Measurements from ENCODE around the gene EPHA2. TPM values are rescaled to one million over a fixed set of nuclear protein-coding genes. Genes with fewer than 3 reads are reported as not detected.

Gene EPHA2
- total and polyA plus RNA-seq, 12 donors: 7.8 to 25.1 (median 11.3) TPM

GRCh38 chr1:16112596-16113555 lies 43.0 kb downstream of the EPHA2 start:
- 64 to 68% methylated on average over 14 of the region's 14 CpGs for WGBS, 2 donors
- TF ChIP-seq CTCF (IDR thresholded peaks at IDR 0.05): no peak
- peak in 4 of 8 donors; percentile 8 to 34 (median 24) for ATAC-seq
- Histone ChIP-seq H3K4me1 (peaks cover 0 to 26% (median 13%) of the 10 kb centered on the region in 9 donors), H3K9me3 (peaks cover 0 to 10% (median 0%) of the 10 kb centered on the region in 11 donors), H3K36me3 (no peaks in the 10 kb centered on the region), H3K27ac (no peak overlapping the region), H3K27me3 (no peaks in the 10 kb centered on the region), H3K4me3 (no peak overlapping the region)
- no peak for DNase-seq
- intact Hi-C loops (cut with DNase I): no loop called here

GRCh38 chr1:16111771-16112595 lies 43.9 kb downstream of the EPHA2 start:
- Histone ChIP-seq H3K4me3 (no peak overlapping the region), H3K9me3 (peaks cover 0 to 16% (median 0%) of the 10 kb centered on the region in 11 donors), H3K27ac (peak overlapping the region in 2 of 10 donors; percentile 4 to 19), H3K36me3 (no peaks in the 10 kb centered on the region), H3K4me1 (peaks cover 0 to 26% (median 13%) of the 10 kb centered on the region in 9 donors), H3K27me3 (no peaks in the 10 kb centered on the region)
- intact Hi-C loops (cut with DNase I): no loop called here
- no peak for TF ChIP-seq CTCF (IDR thresholded peaks at IDR 0.05)
- WGBS, 2 donors: 67 to 76% methylated on average over 15 of the region's 15 CpGs
- peak in 1 of 2 donors; percentile 63 for DNase-seq
- peak; percentile 53 to 85 (median 76) for ATAC-seq

- ATAC-seq: no peak
- H3K4me3 ChIP-seq: no peak overlapping the region
- peaks cover 0 to 34% (median 13%) of the 10 kb centered on the region in 9 donors for H3K4me1 ChIP-seq
- intact Hi-C loops (cut with DNase I): no loop called here
- 94 to 96% methylated on average over 6 to 7 of the region's 7 CpGs for WGBS, 2 donors
- DNase-seq: no peak
- H3K36me3 ChIP-seq: no peaks in the 10 kb centered on the region
- no peak for TF ChIP-seq CTCF (IDR thresholded peaks at IDR 0.05)
- peaks cover 0 to 16% (median 0%) of the 10 kb centered on the region in 11 donors for H3K9me3 ChIP-seq
- no peaks in the 10 kb centered on the region for H3K27me3 ChIP-seq
- H3K27ac ChIP-seq: no peak overlapping the region
These were observed 45.0 kb downstream of the EPHA2 start for GRCh38 chr1:16110884-16111283.

GRCh38 chr1:16110456-16110855 lies 45.4 kb downstream of the EPHA2 start:
- no peak for DNase-seq
- H3K27me3 ChIP-seq: no peaks in the 10 kb centered on the region
- TF ChIP-seq CTCF (IDR thresholded peaks at IDR 0.05): no peak
- no peak overlapping the region for H3K4me3 ChIP-seq
- H3K27ac ChIP-seq: no peak overlapping the region
- intact Hi-C loops (cut with DNase I): no loop called here
- no peaks in the 10 kb centered on the region for H3K36me3 ChIP-seq
- ATAC-seq: no peak
- H3K9me3 ChIP-seq: peaks cover 0 to 16% (median 0%) of the 10 kb centered on the region in 11 donors
- peaks cover 0 to 34% (median 13%) of the 10 kb centered on the region in 9 donors for H3K4me1 ChIP-seq
- 86% methylated on average over 6 of the region's 6 CpGs for WGBS, 2 donors

Measured in heart right ventricle (tissue), 16 donors.